PFSK-1 (cell line): ENCODE data around the gene MED23.

ENCODE experiments used
- FOXP2 ChIP-seq: optimal IDR thresholded peaks from 2 replicates; pipeline ENCODE3; 2011; ENCODE audit warnings: borderline replicate concordance, control low read depth, inconsistent platforms; ENCODE audit not compliant: insufficient read depth; ENCODE audit errors: extremely low read length, extremely low read depth
- POLR2AphosphoS5 ChIP-seq: IDR thresholded peaks from 2 replicates; pipeline ENCODE4 v1.6.1; 2012; ENCODE audit warnings: low read depth, mild to moderate bottlenecking, control low read depth, low read length, moderate library complexity
- REST ChIP-seq, 2 experiments: IDR thresholded peaks; 2 replicates each; pipeline versions ENCODE4 v1.6.1 to v1.8.0; 2011 to 2012; ENCODE audit warnings: low read depth in 2 of 2, low read length in 2 of 2, control low read depth in 1 of 2, inconsistent platforms in 1 of 2, mild to moderate bottlenecking in 1 of 2, moderate library complexity in 1 of 2; ENCODE audit not compliant: insufficient read depth in 1 of 2
- SIN3A ChIP-seq: IDR thresholded peaks from 2 replicates; pipeline ENCODE4 v1.6.1; 2012; ENCODE audit warnings: mild to moderate bottlenecking, low read length, moderate library complexity, borderline replicate concordance; ENCODE audit not compliant: insufficient read depth
- TAF1 ChIP-seq: IDR thresholded peaks from 2 replicates; pipeline ENCODE4 v1.6.1; 2012; ENCODE audit warnings: low read length, control low read depth, borderline replicate concordance; ENCODE audit not compliant: insufficient read depth

MED23 gene

GRCh38 chr6:131651782-131652181 lies 23.7 kb upstream of the MED23 start:
- no peak for TF ChIP-seq FOXP2
- TF ChIP-seq SIN3A: no peak
- TF ChIP-seq REST (IDR thresholded peaks at IDR 0.05; ENCODE audit: insufficient read depth in 1 of 2, low read depth in 2 of 2, low read length in 2 of 2): no peak
- TF ChIP-seq POLR2AphosphoS5: no peak
- no peak for TF ChIP-seq TAF1

GRCh38 chr6:131646249-131646670 lies 18.2 kb upstream of the MED23 start:
- TF ChIP-seq TAF1: no peak
- no peak for TF ChIP-seq REST (IDR thresholded peaks at IDR 0.05; ENCODE audit: insufficient read depth in 1 of 2, low read depth in 2 of 2, low read length in 2 of 2)
- TF ChIP-seq SIN3A: no peak
- no peak for TF ChIP-seq FOXP2
- TF ChIP-seq POLR2AphosphoS5: no peak

- no peak for TF ChIP-seq SIN3A
- TF ChIP-seq TAF1: no peak
- TF ChIP-seq POLR2AphosphoS5: no peak
- TF ChIP-seq FOXP2: no peak
- no peak for TF ChIP-seq REST (IDR thresholded peaks at IDR 0.05; ENCODE audit: insufficient read depth in 1 of 2, low read depth in 2 of 2, low read length in 2 of 2)
Observed at GRCh38 chr6:131645846-131646245, 17.8 kb upstream of the MED23 start.

GRCh38 chr6:131644921-131645320 lies 16.9 kb upstream of the MED23 start:
- TF ChIP-seq REST (IDR thresholded peaks at IDR 0.05; ENCODE audit: insufficient read depth in 1 of 2, low read depth in 2 of 2, low read length in 2 of 2): no peak
- TF ChIP-seq TAF1: no peak
- no peak for TF ChIP-seq FOXP2

GRCh38 chr6:131643855-131644460 lies 15.9 kb upstream of the MED23 start:
- no peak for TF ChIP-seq TAF1
- TF ChIP-seq POLR2AphosphoS5: no peak
- no peak for TF ChIP-seq FOXP2
